Adrenal gland (tissue), 12 donors: ENCODE data around the gene ASAH2. TPM values are rescaled to one million over a fixed set of nuclear protein-coding genes. Genes with fewer than 3 reads are reported as not detected.

Source experiments
- DNase-seq, 7 donors: peaks; one replicate each; pipeline ENCODE4 v3.0.0-alpha.2; 2019 to 2020
- H3K27ac ChIP-seq, 5 donors: fragments of 200-600 bp; sonication (generic) in 4 of 5; 1 replicate in 3 of 5; 2 replicates in 2 of 5; pipeline versions ENCODE4 v1.5.1 to v1.8.0; 2016 to 2020; ENCODE audit warnings: mild to moderate bottlenecking in 1 of 5
- H3K27me3 ChIP-seq: fragments of 200-600 bp; 2 replicates; pipeline ENCODE4 v1.8.0; 2021
- H3K36me3 ChIP-seq, 2 donors: fragments of 200-600 bp; replicated peaks in 1 of 2; 1 replicate in 1 of 2; 2 replicates in 1 of 2; pipeline versions ENCODE4 v1.5.1 to v1.8.0; 2018 to 2022
- H3K4me1 ChIP-seq, 2 donors: fragments of 200-600 bp; replicated peaks in 1 of 2; 1 replicate in 1 of 2; 2 replicates in 1 of 2; pipeline versions ENCODE4 v1.5.1 to v1.8.0; 2018 to 2021
- H3K4me3 ChIP-seq, 4 donors: fragments of 200-600 bp; sonication (generic) in 3 of 4; one replicate each; pipeline ENCODE4 v1.5.1; 2016 to 2018
- H3K9me3 ChIP-seq, 3 donors: fragments of 200-600 bp; sonication (generic) in 1 of 3; replicated peaks in 1 of 3; 1 replicate in 2 of 3; 2 replicates in 1 of 3; pipeline versions ENCODE4 v1.5.1 to v1.8.0; 2016 to 2021
- POLR2A ChIP-seq, 2 donors: fragments of 450-650 bp; IDR thresholded peaks; one replicate each; pipeline ENCODE4 v1.6.1; 2017; ENCODE audit warnings: antibody characterized with exemption in 2 of 2, mild to moderate bottlenecking in 2 of 2, moderate library complexity in 1 of 2
- WGBS, 4 donors: extraction: QIAGEN DNeasy Blood & Tissue Kit in 2 of 4; methylation state at CpG; one replicate each; pipeline versions ENCODE4 v1.1.5 to v1.1.7; 2013 to 2017; 5-methylcytosine and 5-hydroxymethylcytosine counted together
- intact Hi-C, 2 donors: fragments of 100-400 bp; cut with DNase I; formaldehyde crosslinking; loops; one replicate each; pipeline versions ENCODE4 v1.14.1 to v1.15.0; 2022 to 2023
- polyA plus RNA-seq, 3 donors: library from polyadenylated mRNA; stranded (reverse); fragments of 200-250 nt in 2 of 3; fragments of 350-450 nt in 1 of 3; fragmentation: Illumina TruSeq in 1 of 3; extraction: RNeasy Lipid Tissue Mini Kit (QIAGEN cat#74804) in 1 of 3; gene quantifications; one replicate each; pipeline ENCODE4 v1.2.3, GENCODE V29; 2013 to 2014
- total RNA-seq, 9 donors: library from RNA; depleted of rRNA in 4 of 9; stranded (reverse); fragments of >200 nt in 4 of 9; fragments of 120-200 nt in 1 of 9; fragmentation: NEBNext Ultra II Directional in 1 of 9; extraction: Animal tissue kit (Norgen Biotek cat#: 25700) in 1 of 9; gene quantifications; one replicate each; pipeline versions ENCODE4 v1.1.0 to v1.2.4, GENCODE V29; 2013 to 2023
- TF ChIP-seq, protein P1 (sequence below), 6 experiments: fragments of 450-650 bp in 4 of 6; fragments of 200-600 bp in 2 of 6; sonication (generic) in 1 of 6; IDR thresholded peaks; 1 replicate in 5 of 6; 2 replicates in 1 of 6; pipeline versions ENCODE4 v1.5.1 to v1.8.0; 2016 to 2021; ENCODE audit warnings: antibody characterized with exemption in 6 of 6, mild to moderate bottlenecking in 2 of 6, moderate library complexity in 1 of 6
- donor health status: healthy with polysubstance abuse.
- donor health status: Bipolar disorder and iron deficiency.
- donor health status: DM: yes; HTN: yes; CAD: no.
- donor health status: DM: no; HTN: no; CAD: no.
- donor health status: DM: no; HTN: no; CAD: no.
- donor health status: DM: yes; HTN: yes; CAD: no.

ASAH2 gene
- total and polyA plus RNA-seq, 12 donors: 0.13 to 8.7 (median 1.4) TPM

DNA sequence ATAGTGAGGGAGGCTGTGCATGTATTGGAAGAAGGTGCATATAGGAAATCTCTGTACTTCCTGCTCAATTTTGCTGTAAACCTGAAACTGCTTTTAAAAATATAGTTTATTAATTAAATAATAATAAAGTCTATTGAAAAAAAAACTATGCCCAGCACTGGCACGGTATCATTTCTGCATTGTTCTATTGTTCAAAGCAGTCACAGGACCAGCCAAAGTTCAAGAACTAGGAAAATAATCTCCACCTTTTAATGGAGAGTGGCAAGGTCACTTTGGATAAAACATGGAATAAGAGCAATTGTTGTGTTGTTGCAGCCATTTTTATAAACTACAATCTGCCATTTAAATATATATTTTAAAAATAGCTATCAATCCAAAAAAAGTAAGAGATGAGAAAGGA lies 24.7 kb downstream of the ASAH2 start:
- TF ChIP-seq POLR2A (IDR thresholded peaks at IDR 0.05): no peak
- TF ChIP-seq, protein P1, sequence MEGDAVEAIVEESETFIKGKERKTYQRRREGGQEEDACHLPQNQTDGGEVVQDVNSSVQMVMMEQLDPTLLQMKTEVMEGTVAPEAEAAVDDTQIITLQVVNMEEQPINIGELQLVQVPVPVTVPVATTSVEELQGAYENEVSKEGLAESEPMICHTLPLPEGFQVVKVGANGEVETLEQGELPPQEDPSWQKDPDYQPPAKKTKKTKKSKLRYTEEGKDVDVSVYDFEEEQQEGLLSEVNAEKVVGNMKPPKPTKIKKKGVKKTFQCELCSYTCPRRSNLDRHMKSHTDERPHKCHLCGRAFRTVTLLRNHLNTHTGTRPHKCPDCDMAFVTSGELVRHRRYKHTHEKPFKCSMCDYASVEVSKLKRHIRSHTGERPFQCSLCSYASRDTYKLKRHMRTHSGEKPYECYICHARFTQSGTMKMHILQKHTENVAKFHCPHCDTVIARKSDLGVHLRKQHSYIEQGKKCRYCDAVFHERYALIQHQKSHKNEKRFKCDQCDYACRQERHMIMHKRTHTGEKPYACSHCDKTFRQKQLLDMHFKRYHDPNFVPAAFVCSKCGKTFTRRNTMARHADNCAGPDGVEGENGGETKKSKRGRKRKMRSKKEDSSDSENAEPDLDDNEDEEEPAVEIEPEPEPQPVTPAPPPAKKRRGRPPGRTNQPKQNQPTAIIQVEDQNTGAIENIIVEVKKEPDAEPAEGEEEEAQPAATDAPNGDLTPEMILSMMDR (IDR thresholded peaks at IDR 0.05): no peak
- Histone ChIP-seq H3K27ac (no peak overlapping the region), H3K36me3 (no peaks in the 10 kb centered on the region), H3K4me1 (no peaks in the 10 kb centered on the region), H3K9me3 (no peaks in the 10 kb centered on the region), H3K4me3 (no peak overlapping the region), H3K27me3 (peaks cover 9% of the 10 kb centered on the region)
- 30 to 70% (median 45%) methylated on average over 1 of the region's 1 CpG for WGBS, 4 donors
- DNase-seq: no peak
- intact Hi-C loops: loop anchor here in 1 of 2 donors (10.0 kb wide), 1 partner anchor 632 kb away; no protein-coding TSS in a partner anchor

DNA sequence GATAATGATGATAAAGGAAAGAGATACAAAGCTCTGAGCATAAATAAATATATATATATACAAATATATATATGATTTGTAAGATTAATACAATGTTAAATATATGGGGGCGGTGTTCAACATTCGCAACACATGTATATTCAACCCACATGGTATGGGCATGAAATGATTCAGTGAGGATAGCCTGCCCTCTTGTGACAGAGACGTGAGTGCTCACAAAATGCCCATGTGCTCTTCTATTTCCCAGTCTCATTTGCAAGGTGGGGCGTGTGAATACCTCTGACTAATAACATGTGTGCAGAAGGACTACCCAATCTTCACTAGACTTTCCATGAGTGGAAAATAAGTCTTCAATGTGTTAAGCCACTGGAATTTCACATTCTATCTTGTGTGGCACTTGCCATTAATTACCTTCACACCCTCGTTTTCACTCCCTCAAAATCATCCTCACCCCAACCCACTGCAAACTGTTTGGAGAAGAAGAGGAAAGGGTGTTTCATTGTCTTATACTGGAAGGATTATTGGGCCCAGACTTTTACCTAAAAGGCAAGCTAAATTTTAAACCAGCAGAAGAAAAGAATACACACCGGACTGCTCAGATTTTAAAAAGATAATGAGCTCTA lies 26.9 kb downstream of the ASAH2 start:
- TF ChIP-seq POLR2A (IDR thresholded peaks at IDR 0.05): no peak
- TF ChIP-seq, protein P1 (IDR thresholded peaks at IDR 0.05): peak; percentile 18 to 52 (median 46)
- intact Hi-C loops: loop anchor here in 1 of 2 donors (10.0 kb wide), 1 partner anchor 630 kb away; no protein-coding TSS in a partner anchor
- Histone ChIP-seq H3K4me3 (no peak overlapping the region), H3K36me3 (no peaks in the 10 kb centered on the region), H3K27me3 (peaks cover 9% of the 10 kb centered on the region), H3K9me3 (no peaks in the 10 kb centered on the region), H3K4me1 (no peaks in the 10 kb centered on the region), H3K27ac (no peak overlapping the region)
- 28 to 43% (median 35%) methylated on average over 6 of the region's 6 CpGs for WGBS, 4 donors
- peak in 6 of 7 donors; percentile 18 to 51 (median 24) for DNase-seq

DNA sequence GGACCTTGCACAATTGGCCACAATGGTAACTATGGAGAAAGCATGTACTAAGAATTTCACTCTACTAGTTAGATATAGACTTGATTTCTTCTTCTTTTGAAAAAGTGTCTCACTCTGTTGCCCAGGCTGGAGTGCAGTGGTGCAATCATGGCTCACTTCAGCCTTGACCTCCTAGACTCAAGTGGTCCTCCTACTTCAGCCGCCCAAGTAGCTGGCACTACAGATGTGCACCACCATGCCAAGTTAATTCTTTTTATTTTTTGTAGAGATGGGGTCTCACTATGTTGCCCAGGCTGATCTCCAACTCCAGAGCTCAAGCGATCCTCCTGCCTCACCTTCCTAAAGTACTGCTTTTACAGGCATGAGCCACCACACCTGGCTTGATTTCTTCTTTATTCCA lies 29.1 kb downstream of the ASAH2 start:
- intact Hi-C loops: loop anchor here in 1 of 2 donors (10.0 kb wide), 1 partner anchor 627 kb away; no protein-coding TSS in a partner anchor
- DNase-seq: no peak
- TF ChIP-seq POLR2A (IDR thresholded peaks at IDR 0.05): no peak
- TF ChIP-seq, protein P1 (IDR thresholded peaks at IDR 0.05): no peak
- Histone ChIP-seq H3K27me3 (peaks cover 5% of the 10 kb centered on the region), H3K4me1 (no peaks in the 10 kb centered on the region), H3K4me3 (no peak overlapping the region), H3K9me3 (no peaks in the 10 kb centered on the region), H3K27ac (no peak overlapping the region), H3K36me3 (no peaks in the 10 kb centered on the region)
- 88 to 95% (median 92%) methylated on average over 2 of the region's 2 CpGs for WGBS, 4 donors

DNA sequence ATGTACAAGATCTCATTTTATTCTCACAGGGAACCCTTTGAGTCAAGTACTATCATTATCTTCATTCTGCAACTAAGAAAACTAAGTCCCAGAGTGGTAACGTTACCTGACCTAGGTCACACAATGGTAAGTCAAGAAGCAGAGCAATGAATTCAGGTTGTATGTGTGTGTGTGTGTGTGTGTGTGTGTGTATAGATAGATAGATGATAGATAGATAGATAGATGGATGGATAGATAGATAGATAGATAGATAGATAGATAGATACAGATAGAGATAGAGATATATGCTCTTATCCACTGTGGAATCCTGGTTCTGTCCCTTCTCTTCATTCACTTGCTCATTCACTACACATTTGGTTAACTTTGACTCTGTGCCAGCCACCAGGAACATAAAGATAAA lies 29.8 kb downstream of the ASAH2 start:
- no peak for DNase-seq
- Histone ChIP-seq H3K4me1 (no peaks in the 10 kb centered on the region), H3K27me3 (peaks cover 1% of the 10 kb centered on the region), H3K4me3 (no peak overlapping the region), H3K9me3 (no peaks in the 10 kb centered on the region), H3K27ac (no peak overlapping the region), H3K36me3 (no peaks in the 10 kb centered on the region)
- intact Hi-C loops: loop anchor here in 1 of 2 donors (10.0 kb wide), 1 partner anchor 627 kb away; no protein-coding TSS in a partner anchor
- TF ChIP-seq POLR2A (IDR thresholded peaks at IDR 0.05): no peak
- TF ChIP-seq, protein P1 (IDR thresholded peaks at IDR 0.05): no peak
- 78 to 87% (median 82%) methylated on average over 1 of the region's 1 CpG for WGBS, 4 donors
